ENCODE results near the gene WNT7B.

WNT7B gene

GRCh38 chr22:45949258-45949870 is 27.6 kb downstream of the WNT7B start:
- DNase-seq, result no peak

- peak; percentile 95 for DNase-seq
Measured at GRCh38 chr22:45948081-45948648, 28.8 kb downstream of the WNT7B start.

DNA sequence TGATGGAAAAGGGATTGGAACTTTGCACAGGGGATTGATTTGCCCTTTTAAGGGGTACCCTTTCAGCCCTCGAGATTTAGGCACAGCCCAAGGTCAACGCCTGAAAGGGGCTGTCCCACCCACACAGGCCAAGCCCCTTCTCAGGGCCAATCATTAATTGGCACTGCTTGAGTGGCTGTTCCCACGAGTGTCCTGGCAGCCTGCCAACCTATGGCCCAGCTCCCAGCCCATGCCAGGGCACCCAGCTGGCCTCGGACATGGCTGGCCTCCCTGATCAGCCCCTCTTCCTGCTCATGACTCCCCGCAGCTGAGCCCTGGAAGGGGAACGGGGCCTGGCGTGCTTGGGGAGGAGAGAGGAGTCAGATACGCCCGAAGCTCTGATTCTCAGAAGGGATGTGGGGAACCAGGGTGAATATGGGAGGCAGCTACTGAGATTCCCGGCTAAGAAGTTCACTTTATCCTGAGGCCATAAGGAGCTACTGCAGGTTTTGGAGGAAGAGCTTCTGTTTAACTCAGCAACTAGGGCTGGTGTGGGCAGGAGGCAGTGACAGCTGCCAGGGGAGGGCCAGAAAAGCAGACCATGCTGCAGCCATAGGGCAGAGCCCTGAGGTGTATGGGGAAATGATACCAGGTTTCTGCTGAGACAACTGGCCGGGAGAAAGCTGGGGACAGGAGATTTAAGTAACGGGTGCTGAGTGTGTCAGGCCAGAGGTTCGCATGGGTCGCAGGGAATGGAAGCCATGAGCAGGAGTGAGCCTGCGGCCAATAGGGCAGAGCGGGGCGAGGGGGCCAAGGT is 30.0 kb downstream of the WNT7B start:
- DNase-seq, result peak; percentile 55

- DNase-seq, result no peak
Measured at GRCh38 chr22:45945621-45946106, 31.3 kb downstream of the WNT7B start.

DNA sequence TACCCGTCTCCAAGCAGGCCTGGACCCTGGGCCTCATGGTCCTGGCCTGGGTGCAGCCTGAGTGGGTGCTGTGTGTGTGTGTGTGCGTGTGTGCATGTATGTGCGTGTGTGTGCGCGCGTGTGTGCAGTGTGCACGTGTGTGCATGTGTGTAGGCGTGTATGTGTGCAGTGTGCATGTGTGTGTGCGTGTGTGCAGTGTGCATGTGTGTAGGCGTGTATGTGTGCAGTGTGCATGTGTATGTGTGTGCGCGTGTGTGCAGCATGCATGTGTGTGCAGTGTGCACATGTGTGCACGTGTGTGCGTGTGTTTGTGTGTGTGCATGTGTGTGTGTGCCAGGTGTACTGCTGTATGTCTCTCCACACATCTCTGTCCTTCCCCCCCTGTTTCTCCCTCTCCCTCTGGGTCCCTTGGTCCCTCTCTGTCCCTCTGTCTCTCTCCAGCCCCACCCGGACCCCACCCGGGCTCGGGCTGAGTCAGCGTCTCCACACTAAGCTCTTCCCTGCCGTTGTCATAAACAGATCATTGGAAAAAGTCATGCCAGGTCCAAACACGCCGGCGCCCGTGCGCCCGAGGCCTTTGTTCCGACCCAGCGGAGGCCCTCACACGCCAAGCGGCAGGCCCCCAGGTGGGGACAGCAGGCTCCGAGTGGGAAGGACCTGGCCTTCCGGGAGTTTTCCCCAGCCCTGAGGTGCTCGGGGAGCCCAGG is 34.0 kb downstream of the WNT7B start:
- no peak for DNase-seq

GRCh38 chr22:45942344-45942743 is 34.6 kb downstream of the WNT7B start:
- no peak for DNase-seq

DNA sequence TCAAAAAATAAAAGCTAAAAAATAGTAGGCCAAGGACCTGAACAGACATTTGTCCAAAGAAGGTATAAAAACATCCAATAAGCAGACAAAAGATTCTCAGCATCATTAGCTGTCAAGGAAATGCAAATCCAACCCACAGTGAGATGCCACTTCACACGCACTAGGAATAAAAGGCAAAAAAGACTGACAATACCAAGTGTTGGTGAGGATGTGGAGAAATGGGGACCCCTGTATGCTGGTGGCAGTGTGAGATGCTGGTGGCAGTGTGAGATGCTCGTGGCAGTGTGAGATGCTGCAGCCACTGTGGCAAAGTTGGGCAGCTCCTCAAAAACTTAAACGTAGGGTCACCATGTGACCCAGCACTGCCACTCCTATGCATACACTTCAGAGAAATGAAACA is 38.0 kb downstream of the WNT7B start:
- DNase-seq, result no peak

GRCh38 chr22:45937960-45938359 is 39.0 kb downstream of the WNT7B start:
- no peak for DNase-seq

- no peak for DNase-seq
Measured at GRCh38 chr22:45935573-45935972, 41.4 kb downstream of the WNT7B start.

- DNase-seq, result no peak
Measured at GRCh38 chr22:45934659-45935341, 42.2 kb downstream of the WNT7B start.

DNA sequence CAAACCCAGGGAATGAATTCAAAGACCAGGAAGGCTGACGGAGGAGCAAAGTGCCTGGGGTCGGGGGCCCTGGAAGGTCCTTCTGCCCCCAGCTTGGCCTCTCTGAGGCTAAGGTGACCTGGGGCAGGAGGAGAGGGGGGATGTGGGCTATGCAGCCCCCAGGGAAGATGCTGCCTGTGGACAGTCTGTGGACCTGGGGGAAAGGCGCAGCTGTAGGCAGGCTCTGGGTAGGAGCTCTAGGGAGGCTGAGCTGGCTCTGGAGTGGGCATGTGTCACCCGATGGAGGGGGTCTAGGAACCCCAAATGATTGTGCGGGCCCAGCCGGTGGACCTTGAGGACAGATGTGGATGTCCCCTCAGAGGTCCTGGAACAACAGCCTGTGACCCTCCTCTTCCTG is 42.8 kb downstream of the WNT7B start:
- DNase-seq, result no peak

DNA sequence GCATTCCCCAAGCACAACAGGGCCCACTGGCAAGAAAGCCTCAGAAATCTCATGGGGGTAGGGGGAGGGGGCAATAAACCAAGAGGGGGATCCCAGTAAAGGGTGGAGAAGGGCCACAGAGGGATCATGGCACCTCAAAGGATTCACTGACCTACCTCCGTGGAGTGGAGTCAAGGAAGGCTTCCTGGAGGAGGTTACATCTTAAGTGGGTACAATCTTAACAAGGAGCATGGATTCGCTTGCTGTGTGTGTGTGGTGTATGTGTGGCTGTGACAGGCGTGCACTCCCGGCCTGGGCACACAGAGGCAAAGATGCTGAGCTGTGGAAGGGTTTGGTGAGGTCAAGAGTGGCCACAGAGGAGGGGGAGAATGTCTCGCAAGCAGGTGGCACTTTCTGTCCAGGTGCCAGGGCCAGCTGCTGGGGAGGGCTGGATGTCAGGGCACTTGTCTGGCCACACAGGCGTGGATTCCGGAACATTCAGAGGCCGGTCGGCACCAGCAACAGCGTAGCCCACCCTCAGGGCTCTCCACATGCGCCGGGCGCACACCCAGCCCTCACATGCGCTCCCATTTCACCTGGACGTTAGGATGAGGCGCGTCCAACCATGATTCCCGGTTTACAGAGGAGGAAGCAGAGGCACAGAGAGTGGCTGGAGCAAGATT is 43.3 kb downstream of the WNT7B start:
- no peak for DNase-seq

DNA sequence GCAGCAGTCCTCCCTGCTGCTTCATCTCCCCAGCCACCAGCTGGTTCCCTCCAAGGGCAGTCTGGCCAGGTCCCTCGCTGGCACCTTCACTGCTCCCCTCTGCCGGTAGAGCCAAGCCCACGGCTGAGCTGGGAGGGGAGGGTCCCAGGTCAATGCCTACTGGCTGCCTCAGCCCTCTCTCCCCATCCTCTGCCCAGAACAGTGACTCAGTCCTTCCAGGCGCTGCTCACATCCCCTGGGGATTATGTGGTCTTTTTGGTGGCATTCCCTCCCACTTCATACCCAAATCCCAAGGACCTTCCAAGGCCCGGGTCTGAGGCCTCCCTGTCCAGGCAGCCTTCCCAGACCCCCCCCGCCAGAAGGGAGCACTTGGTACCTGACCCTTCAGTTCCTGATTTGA is 44.9 kb downstream of the WNT7B start:
- no peak for DNase-seq

DNA sequence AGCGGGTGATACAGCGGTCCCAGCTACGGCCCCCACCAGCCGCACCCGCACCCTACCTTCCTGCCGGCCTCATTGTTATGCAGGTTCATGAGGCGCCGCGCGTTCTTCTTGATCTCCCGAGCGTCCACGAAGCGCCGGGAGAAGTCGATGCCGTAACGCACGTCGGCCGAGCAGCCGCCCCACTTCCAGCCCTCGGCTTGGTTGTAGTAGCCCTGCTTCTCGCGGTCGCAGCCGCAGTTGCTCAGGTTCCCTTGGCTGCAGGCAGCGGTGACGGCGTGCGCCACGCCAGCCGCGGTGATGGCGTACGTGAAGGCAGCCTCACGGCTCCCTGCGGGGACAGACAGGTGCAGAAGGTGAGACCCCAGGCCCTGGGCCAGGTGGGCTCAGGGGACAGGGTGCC is 45.9 kb downstream of the WNT7B start:
- DNase-seq, result no peak

DNA sequence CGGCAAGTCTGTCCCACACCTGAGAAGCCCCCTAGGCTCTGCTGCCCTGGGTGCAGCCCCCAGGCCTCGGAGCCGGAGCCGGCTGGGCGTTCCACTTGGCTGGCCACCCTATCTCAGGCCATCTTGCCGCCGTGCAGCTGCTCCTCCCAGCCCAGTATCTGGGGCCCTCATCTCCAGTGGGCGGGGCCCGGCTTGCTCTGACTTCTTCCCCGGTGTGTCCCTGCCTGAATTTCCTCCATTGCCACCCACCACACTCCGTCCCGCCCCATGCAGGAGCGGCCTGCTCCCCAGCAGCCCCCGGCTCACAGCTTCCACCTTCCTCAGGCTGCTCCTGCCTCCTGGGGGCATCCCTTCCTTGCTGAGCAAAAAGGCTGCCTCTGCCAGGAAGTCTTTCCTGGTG is 46.6 kb downstream of the WNT7B start:
- no peak for DNase-seq

- DNase-seq, result no peak
Measured at GRCh38 chr22:45929649-45930048, 47.3 kb downstream of the WNT7B start.

DNA sequence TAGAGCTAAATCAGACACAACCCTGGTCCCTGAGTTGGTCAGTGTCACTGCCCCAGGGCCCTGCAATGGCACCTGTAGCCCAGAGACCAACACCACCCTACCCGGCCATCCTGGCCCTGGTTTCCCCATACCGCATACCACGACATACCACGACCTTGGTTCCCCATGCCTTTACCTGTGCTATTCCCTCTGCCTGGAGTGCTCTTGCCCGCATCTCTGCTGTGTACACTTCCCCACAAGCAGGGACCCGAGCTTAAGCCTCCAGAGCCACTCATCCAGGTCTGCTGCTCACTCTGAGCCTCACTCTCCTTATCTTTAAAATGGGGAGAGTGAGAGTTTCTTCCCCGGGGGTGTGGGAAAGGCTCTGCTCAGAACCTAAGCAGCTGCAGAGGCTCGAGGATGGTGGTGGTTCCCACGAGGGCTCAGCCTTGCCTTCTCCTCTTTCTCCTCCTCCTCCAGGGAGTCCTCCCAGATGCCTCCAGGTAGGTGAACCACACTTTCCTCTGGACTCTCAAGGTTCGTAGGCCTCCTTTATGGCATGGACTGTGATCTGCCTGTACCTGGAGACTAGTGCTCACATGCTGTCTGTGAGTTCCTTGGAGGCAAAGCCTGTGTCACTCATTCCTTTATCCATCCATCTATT is 48.1 kb downstream of the WNT7B start:
- DNase-seq, result no peak

GRCh38 chr22:45927059-45927458 is 49.9 kb downstream of the WNT7B start:
- no peak for DNase-seq

- DNase-seq, result no peak
Measured at GRCh38 chr22:45926433-45926832, 50.5 kb downstream of the WNT7B start.

DNA sequence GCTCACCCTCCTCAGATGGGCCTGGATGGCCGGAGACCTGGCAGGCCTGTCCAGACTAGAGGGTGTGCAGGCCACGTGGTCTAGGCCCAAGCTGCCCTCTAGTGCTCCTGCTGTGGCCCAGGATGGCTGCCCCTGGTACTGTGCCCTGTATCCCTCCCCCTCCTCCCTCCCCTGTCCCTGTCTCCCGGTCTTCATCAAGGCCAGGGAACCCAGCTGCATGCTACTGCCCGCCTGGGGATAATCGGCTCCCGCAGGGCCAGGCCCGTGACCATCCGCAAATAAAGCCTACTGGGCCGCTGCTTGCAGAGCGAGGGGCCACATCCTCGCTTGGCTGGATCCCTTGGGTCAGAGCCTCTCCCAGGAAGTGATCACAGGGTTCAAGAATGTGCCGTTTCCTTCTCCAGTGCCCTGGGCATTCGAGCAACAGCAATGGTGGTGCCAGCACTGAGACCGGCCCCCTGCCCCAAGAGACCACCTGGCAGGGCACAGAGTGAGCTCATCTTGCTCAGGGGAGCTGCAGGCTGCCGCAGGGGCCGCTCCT is 51.1 kb downstream of the WNT7B start:
- no peak for DNase-seq

GRCh38 chr22:45923835-45924234 is 53.1 kb downstream of the WNT7B start:
- no peak for DNase-seq

DNA sequence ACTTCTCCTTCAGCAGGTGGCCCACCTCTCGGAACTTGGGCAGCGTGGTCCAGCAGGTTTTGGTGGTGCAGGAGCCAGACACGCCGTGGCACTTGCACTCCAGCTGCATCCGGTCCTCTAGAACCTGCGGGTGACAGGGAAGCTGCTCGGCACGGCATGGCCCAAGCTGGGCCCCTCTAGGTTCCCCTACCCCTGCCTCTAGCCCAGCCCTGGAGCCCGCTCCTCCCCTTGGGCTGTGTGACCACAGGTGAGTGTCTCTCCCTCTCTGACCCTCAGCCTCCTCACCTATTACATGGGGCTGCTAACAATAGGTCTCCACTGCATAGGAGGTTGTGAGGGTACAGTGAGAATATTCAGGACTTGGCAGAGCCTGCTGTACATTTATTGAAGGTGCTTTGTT is 53.8 kb downstream of the WNT7B start:
- DNase-seq, result no peak
